IMR-90 (cell line): ENCODE data around the gene KRTAP5-5. TPM values are rescaled to one million over a fixed set of nuclear protein-coding genes. Genes with fewer than 3 reads are reported as not detected.

ENCODE experiments used
- ATAC-seq: fragments of 200-7000 bp; cut with Tn5 transposase; 2 replicates; pipeline ENCODE4 v1.9.1; 2020; ENCODE audit warnings: low read depth, mild to moderate bottlenecking, moderate library complexity
- BruUV-seq: library from RNA; stranded (reverse); fragments of 400-500 nt; replicated peaks from 2 replicates; lab custom pipeline; 2021; lab: Mats Ljungman, UMichigan
- CTCF ChIA-PET: fragments of 300-600 bp; formaldehyde crosslinking; extraction: SDS; loops from one replicate; lab custom pipeline; 2021; ENCODE audit warnings: antibody characterized with exemption; lab: Yijun Ruan, JAX
- POLR2A ChIA-PET: fragments of 300-600 bp; sonication (Branson Sonifier 250); formaldehyde crosslinking; loops from one replicate; lab custom pipeline; 2022; ENCODE audit warnings: antibody characterized with exemption; ENCODE audit not compliant: unreplicated experiment; lab: Charles Lee
- DNase-seq: peaks from one replicate; pipeline ENCODE4 v3.0.0; 2013
- H2AFZ ChIP-seq: replicated peaks from 2 replicates; pipeline ENCODE3; 2013; ENCODE audit warnings: low read length, mild to moderate bottlenecking; ENCODE audit not compliant: poor library complexity
- H2AK5ac ChIP-seq: 2 replicates; pipeline ENCODE4 v1.6.1; 2013; ENCODE audit warnings: low read depth, low read length, inconsistent platforms
- H2AK9ac ChIP-seq: replicated peaks from 2 replicates; pipeline ENCODE3; 2013; ENCODE audit warnings: mild to moderate bottlenecking, low read depth, low read length, moderate library complexity; ENCODE audit not compliant: poor library complexity
- H2BK120ac ChIP-seq: 2 replicates; pipeline ENCODE4 v1.6.1; 2013; ENCODE audit warnings: low read depth, low read length, inconsistent platforms
- H2BK15ac ChIP-seq: 3 replicates; pipeline ENCODE4 v1.6.1; 2013; ENCODE audit warnings: low read depth, low read length, inconsistent platforms
- H2BK20ac ChIP-seq: 2 replicates; pipeline ENCODE4 v1.6.1; 2013; ENCODE audit warnings: low read depth, mild to moderate bottlenecking, inconsistent platforms, low read length, moderate library complexity
- H2BK5ac ChIP-seq: 2 replicates; pipeline ENCODE4 v1.6.1; 2013; ENCODE audit warnings: mild to moderate bottlenecking, low read depth, low read length, inconsistent platforms; ENCODE audit not compliant: poor library complexity, severe bottlenecking
- H3K14ac ChIP-seq: replicated peaks from 2 replicates; pipeline ENCODE4 v1.6.1; 2013; ENCODE audit warnings: low read depth, low read length, inconsistent platforms
- H3K18ac ChIP-seq: 2 replicates; pipeline ENCODE4 v1.6.1; 2013; ENCODE audit warnings: low read depth, low read length, control low read depth
- H3K23ac ChIP-seq: 2 replicates; pipeline ENCODE4 v1.6.1; 2013; ENCODE audit warnings: low read depth, low read length, inconsistent platforms
- H3K27ac ChIP-seq: 2 replicates; pipeline ENCODE4 v1.5.1; 2013; ENCODE audit warnings: mild to moderate bottlenecking, control low read depth, low read length; ENCODE audit not compliant: insufficient read depth
- H3K27me3 ChIP-seq: 2 replicates; pipeline ENCODE4 v1.6.1; 2013; ENCODE audit warnings: low read length; ENCODE audit not compliant: control insufficient read depth, insufficient read depth
- H3K36me3 ChIP-seq: 2 replicates; pipeline ENCODE4 v1.6.1; 2013; ENCODE audit warnings: low read length, mixed read lengths; ENCODE audit not compliant: control insufficient read depth, insufficient read depth
- H3K4ac ChIP-seq: 2 replicates; pipeline ENCODE4 v1.6.1; 2013; ENCODE audit warnings: low read depth, low read length, inconsistent platforms
- H3K4me1 ChIP-seq: 2 replicates; pipeline ENCODE4 v1.6.1; 2013; ENCODE audit warnings: low read length, mixed read lengths; ENCODE audit not compliant: control insufficient read depth, insufficient read depth
- H3K4me2 ChIP-seq: 2 replicates; pipeline ENCODE4 v1.6.1; 2013; ENCODE audit warnings: low read depth, mild to moderate bottlenecking, control low read depth, low read length, moderate library complexity
- H3K4me3 ChIP-seq: 2 replicates; pipeline ENCODE4 v1.5.1; 2013; ENCODE audit warnings: low read depth, mild to moderate bottlenecking, control low read depth, low read length, moderate library complexity; ENCODE audit not compliant: insufficient read depth
- H3K56ac ChIP-seq: 2 replicates; pipeline ENCODE4 v1.6.1; 2013; ENCODE audit warnings: low read length, inconsistent platforms; ENCODE audit not compliant: insufficient read depth; ENCODE audit errors: extremely low read depth
- H3K79me1 ChIP-seq, 2 experiments: 2 replicates each; pipeline ENCODE4 v1.6.1; 2013; ENCODE audit warnings: low read length in 2 of 2, inconsistent platforms in 1 of 2, low read depth in 1 of 2
- H3K9ac ChIP-seq: 2 replicates; pipeline ENCODE4 v1.6.1; 2013; ENCODE audit warnings: low read depth, low read length, control low read depth
- H3K9me1 ChIP-seq: 2 replicates; pipeline ENCODE4 v1.6.1; 2013; ENCODE audit warnings: low read length, inconsistent platforms; ENCODE audit not compliant: insufficient read depth
- H3K9me3 ChIP-seq: 2 replicates; pipeline ENCODE4 v1.6.1; 2013; ENCODE audit warnings: low read length; ENCODE audit not compliant: control insufficient read depth, insufficient read depth
- H4K20me1 ChIP-seq: 2 replicates; pipeline ENCODE4 v1.6.1; 2013; ENCODE audit warnings: low read length, inconsistent platforms; ENCODE audit not compliant: insufficient read depth
- H4K5ac ChIP-seq: 2 replicates; pipeline ENCODE4 v1.6.1; 2013; ENCODE audit warnings: mild to moderate bottlenecking, low read depth, low read length, control low read depth
- H4K8ac ChIP-seq, 2 experiments: 2 replicates each; pipeline ENCODE4 v1.6.1; 2013; ENCODE audit warnings: low read depth in 2 of 2, low read length in 2 of 2, control low read depth in 1 of 2, inconsistent platforms in 1 of 2
- H4K91ac ChIP-seq: 2 replicates; pipeline ENCODE4 v1.6.1; 2013; ENCODE audit warnings: low read depth, low read length, inconsistent platforms; ENCODE audit not compliant: insufficient read depth
- BHLHE40 ChIP-seq: fragments of 150-350 bp; IDR thresholded peaks from 2 replicates; pipeline ENCODE4 v1.6.1; 2016; ENCODE audit warnings: mild to moderate bottlenecking, low read depth, low read length
- CEBPB ChIP-seq: IDR thresholded peaks from 2 replicates; pipeline ENCODE4 v1.6.1; 2012; ENCODE audit warnings: low read depth, low read length, improper control_type of control experiment
- CHD1 ChIP-seq: IDR thresholded peaks from 2 replicates; pipeline ENCODE4 v1.6.1; 2012; ENCODE audit warnings: low read depth, low read length, improper control_type of control experiment
- CTCF ChIP-seq: conservative IDR thresholded peaks from 2 replicates; pipeline ENCODE4 v1.5.1; 2012; ENCODE audit warnings: mild to moderate bottlenecking, low read depth, low read length, improper control_type of control experiment
- ELK1 ChIP-seq: fragments of 150-350 bp; IDR thresholded peaks from 2 replicates; pipeline ENCODE4 v1.6.1; 2016; ENCODE audit warnings: low read depth, mild to moderate bottlenecking, low read length, moderate library complexity, borderline replicate concordance
- FOS ChIP-seq: fragments of 150-350 bp; IDR thresholded peaks from 2 replicates; pipeline ENCODE4 v1.6.1; 2016; ENCODE audit warnings: low read depth, low read length
- MAFK ChIP-seq: IDR thresholded peaks from 2 replicates; pipeline ENCODE4 v1.6.1; 2012; ENCODE audit warnings: low read depth, low read length, improper control_type of control experiment
- MAZ ChIP-seq: IDR thresholded peaks from 2 replicates; pipeline ENCODE4 v1.6.1; 2012; ENCODE audit warnings: low read depth, mild to moderate bottlenecking, low read length, improper control_type of control experiment, moderate library complexity, borderline replicate concordance
- MXI1 ChIP-seq: IDR thresholded peaks from 2 replicates; pipeline ENCODE4 v1.6.1; 2012; ENCODE audit warnings: low read depth, mild to moderate bottlenecking, low read length, moderate library complexity, borderline replicate concordance
- NFE2L2 ChIP-seq: fragments of 150-350 bp; IDR thresholded peaks from 2 replicates; pipeline ENCODE4 v1.6.1; 2016; ENCODE audit warnings: low read depth, mild to moderate bottlenecking, low read length
- POLR2A ChIP-seq: IDR thresholded peaks from 2 replicates; pipeline ENCODE4 v1.6.1; 2012; ENCODE audit warnings: mild to moderate bottlenecking, low read depth, low read length
- RAD21 ChIP-seq: IDR thresholded peaks from 2 replicates; pipeline ENCODE4 v1.6.1; 2012; ENCODE audit warnings: low read length, improper control_type of control experiment
- RCOR1 ChIP-seq: IDR thresholded peaks from 2 replicates; pipeline ENCODE4 v1.6.1; 2012; ENCODE audit warnings: mild to moderate bottlenecking, low read length, improper control_type of control experiment; ENCODE audit not compliant: insufficient replicate concordance
- RFX5 ChIP-seq: IDR thresholded peaks from 2 replicates; pipeline ENCODE4 v1.8.0; 2012; ENCODE audit warnings: low read depth, mild to moderate bottlenecking, low read length, moderate library complexity
- SMC3 ChIP-seq: fragments of 150-350 bp; IDR thresholded peaks from 2 replicates; pipeline ENCODE4 v1.6.1; 2016; ENCODE audit warnings: low read depth, mild to moderate bottlenecking, antibody characterized with exemption, low read length, moderate library complexity
- USF2 ChIP-seq: fragments of 150-350 bp; IDR thresholded peaks from 2 replicates; pipeline ENCODE4 v1.6.1; 2017; ENCODE audit warnings: mild to moderate bottlenecking, antibody characterized with exemption, low read length, low read depth
- WGBS, 2 experiments: methylation state at CpG; one replicate each; pipeline versions ENCODE4 v1.1.5 to v1.1.7; 2013; ENCODE audit warnings: missing lambda C conversion rate in 2 of 2; ENCODE audit not compliant: insufficient read length in 1 of 2; ENCODE audit errors: extremely low coverage in 2 of 2; 5-methylcytosine and 5-hydroxymethylcytosine counted together
- dilution Hi-C: fragments of 300-500 bp; cut with HindIII; formaldehyde crosslinking; loops from one replicate; pipeline ENCODE4 v1.14.3; 2018; ENCODE audit warnings: low sequenced_read_pairs; ENCODE audit not compliant: unreplicated experiment
- in situ Hi-C: fragments of 300-500 bp; cut with MboI; formaldehyde crosslinking; loops from 3 replicates; pipeline ENCODE4 v1.14.3; 2019; ENCODE audit warnings: low sequenced_read_pairs, inconsistent platforms, mixed read lengths
- intact Hi-C: fragments of 100-400 bp; cut with micrococcal nuclease; formaldehyde crosslinking; loops from 2 replicates; pipeline ENCODE4 v1.10.0; 2022
- polyA plus RNA-seq, 3 experiments: library from polyadenylated mRNA; depleted of rRNA; stranded (reverse); fragments of >200 nt; gene quantifications; 2 replicates each; pipeline ENCODE4 v1.2.3, GENCODE V29; 2012; ENCODE audit warnings: low replicate concordance in 1 of 3
- total RNA-seq: library from RNA; depleted of rRNA; stranded (reverse); fragments of >200 nt; gene quantifications from 2 replicates; pipeline ENCODE4 v1.2.3, GENCODE V29; 2012

Gene KRTAP5-5
- total and polyA plus RNA-seq, 2 of the 4 experiments (the other 2 are of a cell fraction), result not detected

GRCh38 chr11:1639666-1640065 lies 10.1 kb downstream of the KRTAP5-5 start:
- no peak overlapping the region for H3K27ac ChIP-seq
- H3K9me1 ChIP-seq, result no peaks in the 10 kb centered on the region
- no peaks in the 10 kb centered on the region for H3K4me1 ChIP-seq
- H3K56ac ChIP-seq, result no peak overlapping the region
- H2AFZ ChIP-seq, result no peak overlapping the region
- H3K18ac ChIP-seq, result no peak overlapping the region
- 27% methylated on average over 10 of the region's 15 CpGs; no CpG with 5 or more reads in 1 of the 2 experiments for WGBS, 2 experiments
- ChIA-PET POLR2A (no interaction called here), CTCF (interaction anchor here (0.6 to 1.9 kb wide), 4 partner anchors 10 to 282 kb away, joined by 3 to 6 read pairs (median 3); no protein-coding TSS in a partner anchor)
- intact Hi-C loops (no loop called here), dilution Hi-C loops (no loop called here), in situ Hi-C loops (no loop called here)
- no peak overlapping the region for H3K4ac ChIP-seq
- no peaks in the 10 kb centered on the region for H4K20me1 ChIP-seq
- no TSS peak for BruUV-seq
- no peak overlapping the region for H4K5ac ChIP-seq
- H2BK15ac ChIP-seq, result no peak overlapping the region
- H3K23ac ChIP-seq, result no peak overlapping the region
- H3K4me3 ChIP-seq, result no peak overlapping the region
- no peak overlapping the region for H4K8ac ChIP-seq
- no peak overlapping the region for H2AK9ac ChIP-seq
- H4K91ac ChIP-seq, result no peak overlapping the region
- ATAC-seq (no peak), DNase-seq (no peak)
- TF ChIP-seq CTCF (no peak), SMC3 (no peak), MAFK (no peak), RFX5 (no peak), MAZ (no peak), NFE2L2 (no peak), CEBPB (no peak), FOS (no peak), MXI1 (no peak), USF2 (no peak), CHD1 (no peak), RCOR1 (no peak), RAD21 (no peak), ELK1 (no peak), POLR2A (no peak), BHLHE40 (no peak)
- H3K9me3 ChIP-seq, result no peaks in the 10 kb centered on the region
- H3K36me3 ChIP-seq, result no peaks in the 10 kb centered on the region
- H2BK120ac ChIP-seq, result no peak overlapping the region
- H3K14ac ChIP-seq, result no peak overlapping the region
- peaks cover 51% of the 10 kb centered on the region for H3K27me3 ChIP-seq
- H2BK20ac ChIP-seq, result no peak overlapping the region
- no peaks in the 10 kb centered on the region for H3K79me1 ChIP-seq
- H2AK5ac ChIP-seq, result no peak overlapping the region
- no peak overlapping the region for H3K4me2 ChIP-seq
- H3K9ac ChIP-seq, result no peak overlapping the region
- H2BK5ac ChIP-seq, result no peak overlapping the region
